Stimulated activated CD8-positive, alpha-beta memory T cell treated with anti-CD3 and anti-CD28 coated beads, Interleukin-7, amount 100 ng/mL, for 48 hours (primary cell): ENCODE measurements around the gene ERF.
"Not testable (repeated sequence)": the region's sequence is repeated elsewhere in the genome, so short reads cannot be mapped to it uniquely, and the experiment has no call there.

ENCODE experiments used
- DNase-seq, 2 donors: peaks; one replicate each; pipeline ENCODE4 v3.0.0-alpha.2; 2020; ENCODE audit warnings: low read depth in 1 of 2; ENCODE audit errors: extremely low read depth in 1 of 2

The ERF gene

DNA sequence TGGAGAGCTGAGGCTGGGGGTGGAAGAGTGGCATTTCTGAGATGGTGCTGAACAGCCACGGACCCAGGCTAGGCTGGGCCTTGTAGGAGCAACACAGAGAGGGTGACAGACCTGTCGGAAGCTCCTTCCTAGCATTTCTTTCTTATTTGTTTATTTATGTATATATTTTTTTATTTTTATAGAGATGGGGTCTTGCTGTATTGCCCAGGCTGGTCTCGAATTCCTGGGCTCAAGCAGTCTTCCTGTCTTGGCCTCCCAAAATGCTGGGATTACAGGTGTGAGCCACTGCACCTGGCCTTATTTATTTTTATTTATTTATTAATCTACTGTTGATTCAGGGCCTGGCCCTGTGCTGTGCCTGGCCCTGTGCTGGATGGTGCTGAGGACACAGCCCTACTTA, 20.6 kb upstream of the ERF start:
- no peak for DNase-seq

DNA sequence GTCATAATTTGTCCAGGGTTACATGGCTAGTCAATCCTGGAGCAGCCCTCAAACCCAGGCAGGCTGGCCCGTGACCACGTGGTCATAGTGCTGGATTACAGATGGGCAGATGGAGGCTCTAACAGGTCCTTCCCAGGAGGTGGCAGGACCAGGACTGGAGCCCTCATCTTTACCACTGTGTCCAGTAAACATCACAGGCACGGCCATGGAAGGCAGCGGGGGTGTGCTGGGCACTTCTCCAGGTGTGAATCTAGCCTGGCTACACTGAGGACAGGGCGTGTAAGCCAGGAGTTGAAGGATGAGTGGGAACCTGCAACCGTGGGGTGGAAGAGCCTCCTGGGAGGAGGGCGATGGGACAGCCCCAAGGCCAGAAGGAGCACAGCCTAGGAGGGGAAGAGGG, 20.2 kb upstream of the ERF start:
- DNase-seq: no peak

GRCh38 chr19:42274065-42274682, 19.2 kb upstream of the ERF start:
- DNase-seq: no peak

- no peak for DNase-seq
These were observed 18.6 kb upstream of the ERF start for GRCh38 chr19:42273407-42274064.

DNA sequence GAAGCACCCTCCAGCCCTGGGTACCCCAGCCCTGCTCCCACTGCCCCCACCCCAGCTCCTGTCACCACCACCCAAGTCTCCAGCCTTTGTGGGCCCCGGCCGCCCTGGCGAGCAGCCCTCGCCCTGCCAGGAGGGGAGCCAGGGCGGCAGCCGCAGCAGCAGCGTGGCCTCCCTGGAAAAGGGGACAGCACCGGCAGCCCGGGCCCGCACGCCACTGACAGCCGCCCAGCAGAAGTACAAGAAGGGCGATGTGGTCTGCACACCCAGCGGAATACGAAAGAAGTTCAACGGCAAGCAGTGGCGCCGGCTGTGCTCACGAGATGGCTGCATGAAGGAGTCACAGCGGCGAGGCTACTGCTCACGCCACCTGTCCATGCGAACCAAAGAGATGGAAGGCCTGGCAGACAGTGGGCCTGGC, 18.1 kb upstream of the ERF start:
- no peak for DNase-seq

- no peak for DNase-seq
These were observed 17.6 kb upstream of the ERF start for GRCh38 chr19:42272535-42272897.

DNA sequence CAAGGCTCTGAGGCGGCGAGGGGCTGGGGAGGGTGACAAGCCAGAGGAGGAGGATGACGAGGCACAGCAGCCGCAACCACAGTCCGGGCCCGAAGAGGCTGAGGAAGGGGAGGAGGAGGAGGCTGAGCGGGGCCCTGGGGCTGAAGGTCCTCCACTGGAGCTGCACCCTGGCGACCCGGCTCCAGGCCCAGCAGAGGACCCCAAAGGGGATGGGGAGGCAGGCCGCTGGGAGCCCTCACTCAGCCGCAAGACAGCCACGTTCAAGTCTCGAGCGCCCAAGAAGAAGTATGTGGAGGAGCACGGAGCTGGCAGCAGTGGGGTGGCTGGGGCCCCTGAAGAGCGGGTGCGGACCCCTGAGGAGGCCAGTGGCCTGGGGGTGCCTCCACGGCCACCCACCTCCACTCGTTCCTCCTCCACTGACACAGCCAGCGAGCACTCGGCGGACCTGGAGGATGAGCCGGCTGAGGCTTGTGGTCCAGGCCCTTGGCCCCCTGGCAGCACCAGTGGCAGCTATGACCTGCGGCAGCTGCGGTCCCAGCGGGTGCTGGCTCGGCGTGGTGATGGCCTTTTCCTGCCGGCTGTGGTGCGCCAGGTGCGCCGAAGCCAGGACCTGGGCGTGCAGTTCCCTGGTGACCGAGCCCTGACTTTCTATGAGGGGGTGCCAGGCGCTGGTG, 17.1 kb upstream of the ERF start:
- DNase-seq: no peak

DNA sequence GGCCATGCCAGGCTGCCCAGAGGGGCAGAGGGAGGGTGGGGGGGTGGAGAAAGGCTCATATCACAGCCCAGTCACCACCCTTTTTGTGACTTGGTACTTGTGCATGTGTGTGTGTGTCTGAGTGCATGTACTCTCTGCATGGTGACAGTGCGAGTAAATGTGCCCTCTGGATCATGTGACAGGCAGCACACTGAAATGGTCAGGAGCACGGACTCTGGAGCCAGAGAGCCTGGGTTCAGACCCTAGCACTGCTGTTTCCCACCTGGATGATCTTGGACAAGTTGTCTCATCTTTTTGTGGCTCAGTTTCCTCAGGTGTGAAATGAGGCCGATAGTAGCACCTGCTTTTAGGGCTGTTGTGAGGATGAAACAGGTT, 16.1 kb upstream of the ERF start:
- no peak for DNase-seq

- peak; percentile 52 to 69 for DNase-seq
These were observed 15.6 kb upstream of the ERF start for GRCh38 chr19:42270346-42271044.

DNA sequence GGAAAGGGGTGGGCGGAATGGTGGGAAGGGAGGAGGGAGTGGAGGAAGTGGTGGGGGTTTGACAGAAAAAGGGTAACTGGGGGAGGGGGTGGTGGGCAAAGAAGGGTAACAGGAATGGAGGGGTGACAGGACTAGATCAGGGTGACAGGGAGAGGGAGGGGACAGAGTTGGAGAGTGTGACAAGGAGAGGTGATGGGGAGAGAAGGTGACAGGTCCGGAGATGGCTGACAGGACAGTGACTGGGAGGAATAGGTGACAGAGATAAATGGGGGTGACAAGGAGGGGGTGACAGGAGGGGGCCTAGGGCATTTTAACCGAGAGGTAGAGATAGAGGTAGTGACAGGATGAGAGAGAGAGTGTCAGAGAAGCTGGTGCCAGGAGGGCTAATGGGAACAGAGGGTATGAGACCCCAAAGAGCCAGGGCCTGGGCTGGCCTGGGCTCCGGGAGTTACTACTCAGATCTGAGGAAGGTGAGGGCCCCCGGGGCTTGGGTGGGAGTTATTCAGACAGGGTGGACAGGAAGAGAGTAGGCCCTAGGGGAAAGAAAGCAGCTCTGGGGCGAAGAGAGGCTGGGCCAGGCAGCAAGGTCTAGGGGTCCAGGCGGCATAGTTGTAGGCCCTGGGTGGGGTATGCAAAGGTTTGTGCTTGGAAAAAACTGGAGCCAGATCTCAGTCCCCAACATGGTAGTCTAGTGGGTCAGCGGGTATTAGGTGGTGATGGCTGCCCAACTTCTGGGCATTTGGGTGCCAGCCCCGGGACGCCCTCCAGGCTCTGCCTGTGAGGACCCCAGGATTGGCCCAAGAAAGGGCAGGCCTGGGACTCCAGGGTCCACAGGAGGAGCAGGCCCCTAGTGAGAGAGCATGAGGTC, 14.8 kb upstream of the ERF start:
- DNase-seq: no peak

GRCh38 chr19:42268704-42269477, 14.0 kb upstream of the ERF start, which contains the start of gene CIC:
CIC (plus strand) TSS chr19:42269252; CDS start chr19:42271784, 2,532 bp downstream.
- DNase-seq: peak; percentile 97 to 99

GRCh38 chr19:42268142-42268703, 13.3 kb upstream of the ERF start:
- peak; percentile 95 to 99 for DNase-seq

- DNase-seq: no peak
These were observed 12.8 kb upstream of the ERF start for GRCh38 chr19:42267644-42268141.

DNA sequence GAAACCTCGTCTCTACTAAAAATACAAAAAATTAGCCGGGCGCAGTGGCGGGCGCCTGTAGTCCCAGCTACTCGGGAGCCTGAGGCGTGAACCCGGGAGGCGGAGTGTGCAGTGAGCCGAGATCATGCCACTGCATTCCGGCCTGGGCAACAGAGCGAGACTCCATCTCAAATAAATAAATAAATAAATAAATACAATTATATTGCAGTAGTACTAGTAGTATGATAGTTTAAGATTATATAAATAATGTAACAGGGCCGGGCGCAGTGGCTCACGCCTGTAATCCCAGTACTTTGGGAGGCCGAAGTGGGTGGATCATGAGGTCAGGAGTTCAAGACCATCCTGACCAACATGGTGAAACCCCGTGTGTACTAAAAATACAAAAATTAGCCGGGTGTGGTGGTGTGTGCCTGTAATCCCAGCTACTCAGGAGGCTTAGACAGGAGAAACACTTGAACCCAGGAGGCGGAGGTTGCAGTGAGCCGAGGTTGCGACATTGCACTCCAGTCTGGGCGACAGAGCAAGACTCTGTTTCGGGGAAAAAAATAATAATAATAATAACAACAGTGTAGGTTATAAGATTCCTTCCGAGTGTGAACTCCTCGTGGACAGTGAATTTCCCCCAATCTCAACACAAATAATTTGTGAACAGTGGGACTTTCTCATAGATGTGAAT, 12.1 kb upstream of the ERF start:
- DNase-seq: not testable (repeated sequence)

DNA sequence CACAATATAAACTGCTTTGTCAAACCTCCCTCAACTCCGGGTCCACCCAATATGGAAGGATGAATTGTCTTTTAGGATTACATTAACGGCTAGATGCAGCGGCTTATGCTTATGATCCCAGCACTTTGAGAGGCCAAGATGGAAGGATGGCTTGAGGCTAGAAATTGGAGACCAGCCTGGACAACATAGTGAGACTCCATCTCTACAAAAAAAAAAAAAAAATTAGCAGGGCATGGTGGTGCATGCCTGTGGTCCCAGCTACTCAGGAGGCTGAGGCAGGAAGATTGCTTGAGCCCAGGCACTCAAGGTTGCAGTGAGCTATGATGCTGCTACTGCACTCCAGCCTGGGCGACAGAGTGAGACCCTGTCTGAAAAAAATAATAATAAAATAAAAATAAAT, 11.2 kb upstream of the ERF start:
- DNase-seq: not testable (repeated sequence)

DNA sequence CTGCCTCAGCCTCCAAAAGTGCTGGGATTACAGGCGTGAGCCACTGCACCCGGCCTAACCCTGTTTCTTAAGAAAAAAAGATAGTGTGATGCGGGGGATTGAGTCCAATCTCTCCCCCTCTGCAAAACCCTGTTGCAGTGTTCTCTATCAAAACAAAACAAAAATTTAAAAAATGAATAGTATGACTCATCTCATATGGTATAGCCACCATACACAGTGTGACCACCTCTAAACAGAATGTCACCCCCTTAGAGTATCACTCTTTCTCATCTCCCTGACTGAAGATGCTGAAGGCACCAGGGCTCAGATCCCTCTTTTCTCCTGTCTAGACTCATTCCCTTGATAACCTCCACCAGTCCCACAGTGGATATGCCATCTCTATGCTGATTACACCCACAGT, 6.8 kb upstream of the ERF start:
- no peak for DNase-seq

GRCh38 chr19:42257842-42258241, 2.9 kb upstream of the ERF start:
- not testable (repeated sequence) for DNase-seq

GRCh38 chr19:42255766-42256745, 1.1 kb upstream of the ERF start:
- DNase-seq: no peak
